GM12878 (cell line): ENCODE results near the gene ST6GALNAC3. TPM values are rescaled to one million over a fixed set of nuclear protein-coding genes. Genes with fewer than 3 reads are reported as not detected.

ENCODE experiments used
- ATAC-seq: fragments of 200-7000 bp; cut with Tn5 transposase; 3 replicates; pipeline ENCODE4 v1.9.1; 2020; ENCODE audit warnings: mild to moderate bottlenecking, moderate library complexity
- BruUV-seq: library from RNA; stranded (reverse); fragments of 400-500 nt; replicated peaks from 2 replicates; lab custom pipeline; 2021; lab: Mats Ljungman, UMichigan
- CTCF ChIA-PET: fragments of 300-600 bp; sonication (Branson Sonifier 250); formaldehyde crosslinking; extraction: SDS; loops from one replicate; lab custom pipeline; 2021; ENCODE audit warnings: inconsistent platforms; lab: Yijun Ruan, JAX
- POLR2A ChIA-PET: fragments of 350-600 bp; formaldehyde crosslinking; extraction: SDS; loops from one replicate; lab custom pipeline; 2021; ENCODE audit warnings: inconsistent platforms; lab: Charles Lee
- RAD21 ChIA-PET: fragments of 300-600 bp; sonication (Branson Sonifier 250); formaldehyde crosslinking; loops from one replicate; lab custom pipeline; 2023; ENCODE audit warnings: antibody characterized with exemption; ENCODE audit not compliant: unreplicated experiment; lab: Charles Lee
- SMC1A ChIA-PET: fragments of 300-600 bp; sonication (Branson Sonifier 250); formaldehyde crosslinking; loops from one replicate; lab custom pipeline; 2023; ENCODE audit not compliant: unreplicated experiment, uncharacterized antibody; lab: Charles Lee
- DNase-seq: peaks from one replicate; pipeline ENCODE4 v3.0.0-alpha.2; 2011; ENCODE audit warnings: low read depth, low spot score
- FAIRE-seq: peaks from 3 replicates; lab custom pipeline; 2011; peaks lifted over from hg19 to GRCh38; lab: Jason Lieb, UNC
- H2AFZ ChIP-seq: 2 replicates; pipeline ENCODE4 v1.6.0; 2011; ENCODE audit warnings: low read depth, low read length, control low read depth; ENCODE audit not compliant: control insufficient read depth
- H3K27ac ChIP-seq: 2 replicates; pipeline ENCODE4 v1.5.1; 2011; ENCODE audit warnings: control low read depth; ENCODE audit not compliant: control insufficient read depth, insufficient read depth
- H3K27me3 ChIP-seq, 2 experiments: replicated peaks in 1 of 2; 2 replicates each; pipeline versions ENCODE4 v1.6.0 to v1.6.1; 2011; ENCODE audit warnings: low read length in 1 of 2; ENCODE audit not compliant: control insufficient read depth in 2 of 2, insufficient read depth in 2 of 2
- H3K36me3 ChIP-seq, 2 experiments: 2 replicates each; pipeline ENCODE4 v1.5.1; 2011; ENCODE audit warnings: low read length in 1 of 2; ENCODE audit not compliant: control insufficient read depth in 2 of 2, insufficient read depth in 2 of 2
- H3K4me1 ChIP-seq: 2 replicates; pipeline ENCODE4 v1.6.1; 2011; ENCODE audit warnings: mild to moderate bottlenecking, low read length, moderate library complexity, mixed read lengths; ENCODE audit not compliant: control insufficient read depth, insufficient read depth
- H3K4me2 ChIP-seq: 2 replicates; pipeline ENCODE4 v1.6.0; 2011; ENCODE audit warnings: control low read depth; ENCODE audit not compliant: control insufficient read depth, insufficient read depth
- H3K4me3 ChIP-seq: fragments of 200-600 bp; sonication (generic); 2 replicates; pipeline ENCODE4 v1.5.1; 2016
- H3K79me2 ChIP-seq: 2 replicates; pipeline ENCODE4 v1.6.0; 2011; ENCODE audit warnings: low read length; ENCODE audit not compliant: control insufficient read depth, insufficient read depth
- H3K9ac ChIP-seq: 2 replicates; pipeline ENCODE4 v1.8.0; 2011; ENCODE audit warnings: low read length, control low read depth, mixed read lengths; ENCODE audit not compliant: control insufficient read depth, insufficient read depth
- H3K9me3 ChIP-seq: replicated peaks from 3 replicates; pipeline ENCODE4 v1.5.1; 2011; ENCODE audit warnings: mild to moderate bottlenecking, low read length; ENCODE audit not compliant: control insufficient read depth, insufficient read depth
- H4K20me1 ChIP-seq: 2 replicates; pipeline ENCODE4 v1.6.0; 2011; ENCODE audit not compliant: control insufficient read depth, insufficient read depth
- BRCA1 ChIP-seq: IDR thresholded peaks from 2 replicates; pipeline ENCODE4 v1.6.1; 2011; ENCODE audit warnings: low read depth, low read length, improper control_type of control experiment
- CUX1 ChIP-seq: IDR thresholded peaks from 2 replicates; pipeline ENCODE4 v1.6.1; 2012; ENCODE audit warnings: improper control_type of control experiment, low read depth, low read length; ENCODE audit not compliant: insufficient replicate concordance
- GABPA ChIP-seq: IDR thresholded peaks from 2 replicates; pipeline ENCODE4 v1.6.1; 2014; ENCODE audit warnings: antibody characterized with exemption, low read depth, mild to moderate bottlenecking, inconsistent platforms
- KDM1A ChIP-seq: fragments of 200-600 bp; sonication (generic); IDR thresholded peaks from 2 replicates; pipeline ENCODE4 v1.6.1; 2016; ENCODE audit warnings: borderline replicate concordance
- NFYB ChIP-seq: IDR thresholded peaks from 2 replicates; pipeline ENCODE4 v1.6.1; 2011; ENCODE audit warnings: low read depth, mild to moderate bottlenecking, low read length, improper control_type of control experiment, moderate library complexity; ENCODE audit not compliant: insufficient read depth
- POLR2AphosphoS2 ChIP-seq: IDR thresholded peaks from 2 replicates; pipeline ENCODE4 v1.6.1; 2011; ENCODE audit warnings: low read depth, mild to moderate bottlenecking, low read length, improper control_type of control experiment, moderate library complexity
- SMC3 ChIP-seq: IDR thresholded peaks from 2 replicates; pipeline ENCODE4 v1.6.1; 2011; ENCODE audit warnings: low read length, improper control_type of control experiment, borderline replicate concordance
- SUZ12 ChIP-seq: fragments of 200-600 bp; sonication (generic); IDR thresholded peaks from one replicate; pipeline ENCODE4 v1.6.1; 2018; ENCODE audit warnings: antibody characterized with exemption, mild to moderate bottlenecking; ENCODE audit not compliant: unreplicated experiment
- TCF12 ChIP-seq: IDR thresholded peaks from 2 replicates; pipeline ENCODE4 v1.6.1; 2011; ENCODE audit warnings: low read depth, mild to moderate bottlenecking, low read length
- WGBS: methylation state at CpG from one replicate; pipeline ENCODE4 v1.1.6; 2016; ENCODE audit warnings: low lambda C conversion rate; ENCODE audit not compliant: insufficient replicate concordance, insufficient coverage; ENCODE audit errors: missing lambda C conversion rate; 5-methylcytosine and 5-hydroxymethylcytosine counted together
- in situ Hi-C: fragments of 300-500 bp; cut with MboI; formaldehyde crosslinking; loops from 9 replicates; pipeline ENCODE4 v1.14.3; 2018; ENCODE audit warnings: mixed read lengths
- intact Hi-C: fragments of 100-400 bp; cut with micrococcal nuclease; formaldehyde crosslinking; loops from one replicate; pipeline ENCODE4 v1.14.2; 2022; ENCODE audit not compliant: unreplicated experiment
- polyA plus RNA-seq, 11 experiments: library from polyadenylated mRNA; depleted of rRNA in 4 of 11; unstranded in 6 of 11; stranded (reverse) in 5 of 11; fragments of >200 nt; fragmentation: Nextera tagmentation in 4 of 11; fragmentation: Illumina TruSeq in 1 of 11; extraction: Ambion mirVana in 4 of 11; extraction: Trizol in 1 of 11; gene quantifications; 1 replicate in 1 of 11; 2 replicates in 10 of 11; pipeline versions ENCODE4 v1.2.1 to v1.2.3, GENCODE V29; 2011 to 2016; ENCODE audit warnings: inconsistent platforms in 2 of 11, missing spikeins in 2 of 11, low read depth in 1 of 11
- total RNA-seq, 4 experiments: library from RNA; depleted of rRNA in 3 of 4; stranded (reverse); fragments of >200 nt in 3 of 4; fragmentation: Illumina TruSeq in 1 of 4; extraction: Trizol in 1 of 4; gene quantifications; 2 replicates each; pipeline versions ENCODE4 v1.2.1 to v1.2.3, GENCODE V29; 2013 to 2021

The ST6GALNAC3 gene
- total and polyA plus RNA-seq, 10 of the 15 experiments (the other 5 are each of a cell fraction or from before 2014, with no cell fraction given), result 0.04 to 0.68 (median 0.18) TPM; not detected in 3

DNA sequence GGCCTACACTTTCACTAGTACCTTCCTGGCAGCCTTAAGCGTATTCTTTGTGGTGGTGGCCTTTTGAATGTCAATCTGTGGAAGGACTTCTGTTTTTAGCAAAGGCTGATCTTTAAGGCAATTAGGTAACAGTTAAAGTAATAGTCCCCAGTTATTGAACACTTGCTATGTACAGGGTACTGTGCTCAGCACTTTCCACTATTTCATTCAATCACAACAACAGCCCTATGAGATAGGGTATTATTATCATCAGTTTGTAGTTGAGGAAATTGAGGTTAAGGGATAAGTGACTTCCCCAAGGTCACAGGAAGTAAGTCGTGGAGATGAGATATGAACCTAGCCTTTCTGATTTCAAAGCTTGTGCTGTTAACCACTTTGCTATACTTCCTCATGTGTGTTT, 185.7 kb downstream of the ST6GALNAC3 start:
- in situ Hi-C loops (no loop called here), intact Hi-C loops (no loop called here)
- DNase-seq, result no peak
- no peak for TF ChIP-seq KDM1A
- no peak for TF ChIP-seq SUZ12
- no peak for TF ChIP-seq GABPA
- no peak for TF ChIP-seq BRCA1
- TF ChIP-seq SMC3, result no peak
- whole genome bisulfite sequencing, result 42% methylated on average over 2 of the region's 2 CpGs
- H2AFZ ChIP-seq, result no peak overlapping the region
- ATAC-seq, result no peak
- BruUV-seq, result no TSS peak
- SMC1A ChIA-PET, result interaction anchor here (1.6 kb wide), 1 partner anchor 36 kb away, joined by 4 read pairs; no protein-coding TSS in a partner anchor
- H3K79me2 ChIP-seq, result no peaks in the 10 kb centered on the region
- no peak overlapping the region for H3K4me3 ChIP-seq
- no peak for FAIRE-seq
- no peak overlapping the region for H3K9ac ChIP-seq
- CTCF ChIA-PET, result interaction anchor here (0.6 kb wide), 1 partner anchor 878 kb away, joined by 3 read pairs; no protein-coding TSS in a partner anchor
- no peaks in the 10 kb centered on the region for H3K4me1 ChIP-seq
- no peaks in the 10 kb centered on the region for H3K9me3 ChIP-seq
- no peak overlapping the region for H3K4me2 ChIP-seq
- POLR2A ChIA-PET, result interaction anchor here (0.6 kb wide), 1 partner anchor 275 kb away, joined by 3 read pairs; no protein-coding TSS in a partner anchor
- no peak overlapping the region for H3K27ac ChIP-seq
- RAD21 ChIA-PET, result no interaction called here
- H4K20me1 ChIP-seq, result no peaks in the 10 kb centered on the region
- no peaks in the 10 kb centered on the region for H3K36me3 ChIP-seq
- no peaks in the 10 kb centered on the region for H3K27me3 ChIP-seq

- no TSS peak for BruUV-seq
- TF ChIP-seq POLR2AphosphoS2, result no peak
- TF ChIP-seq NFYB, result no peak
- no peak for TF ChIP-seq TCF12
- TF ChIP-seq CUX1, result no peak
- TF ChIP-seq, all 136 proteins: peak for 0
- DNase-seq (no peak), FAIRE-seq (no peak), ATAC-seq (no peak)
- Histone ChIP-seq H2AFZ (no peak overlapping the region), H3K4me2 (no peak overlapping the region), H4K20me1 (no peaks in the 10 kb centered on the region), H3K4me1 (no peaks in the 10 kb centered on the region), H3K4me3 (no peak overlapping the region), H3K9me3 (no peaks in the 10 kb centered on the region), H3K36me3 (no peaks in the 10 kb centered on the region), H3K27ac (no peak overlapping the region), H3K27me3 (no peaks in the 10 kb centered on the region), H3K9ac (no peak overlapping the region), H3K79me2 (no peaks in the 10 kb centered on the region)
- ChIA-PET POLR2A (no interaction called here), SMC1A (no interaction called here), CTCF (no interaction called here), RAD21 (no interaction called here)
- in situ Hi-C loops, result no loop called here
- 17% methylated on average over 5 of the region's 5 CpGs for WGBS
- intact Hi-C loops, result no loop called here
Measured at GRCh38 chr1:76262601-76263000, 188.1 kb downstream of the ST6GALNAC3 start.
